Measurements from ENCODE around the gene GRID2. TPM values are rescaled to one million over a fixed set of nuclear protein-coding genes. Genes with fewer than 3 reads are reported as not detected.

Gene GRID2
- total RNA-seq, 4 donors from 2014 or later: not detected

- TF ChIP-seq CTCF (IDR thresholded peaks at IDR 0.05): no peak
- ATAC-seq (ENCODE audit: low FRiP score) (no peak), DNase-seq (ENCODE audit: low spot score) (no peak)
These were observed 918.0 kb downstream of the GRID2 start for GRCh38 chr4:93221771-93222170.

DNA sequence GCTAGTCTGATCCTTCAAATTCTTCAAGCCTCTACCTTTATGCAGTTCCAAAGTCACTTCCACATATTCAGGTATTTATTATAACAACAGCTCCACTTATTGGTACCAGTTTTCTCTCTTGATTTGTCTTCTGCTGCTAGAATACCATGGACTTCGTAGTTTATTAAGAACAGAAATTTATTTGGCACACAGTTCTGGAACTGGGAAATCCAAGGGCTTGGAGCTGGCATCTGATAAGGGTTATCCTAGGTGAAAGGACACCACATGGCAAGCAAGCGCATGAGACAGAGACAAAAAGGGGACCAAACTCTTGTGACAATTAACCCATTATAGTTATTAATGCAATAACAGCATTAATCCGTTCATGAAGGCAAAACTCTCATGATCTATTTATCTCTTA is 924.3 kb downstream of the GRID2 start:
- DNase-seq (ENCODE audit: low spot score) (no peak), ATAC-seq (ENCODE audit: low FRiP score) (no peak)
- no peak for TF ChIP-seq CTCF (IDR thresholded peaks at IDR 0.05)

- no peak for TF ChIP-seq CTCF (IDR thresholded peaks at IDR 0.05)
- ATAC-seq (ENCODE audit: low FRiP score) (no peak), DNase-seq (ENCODE audit: low spot score) (no peak)
These were observed 929.1 kb downstream of the GRID2 start for GRCh38 chr4:93232883-93233282.

DNA sequence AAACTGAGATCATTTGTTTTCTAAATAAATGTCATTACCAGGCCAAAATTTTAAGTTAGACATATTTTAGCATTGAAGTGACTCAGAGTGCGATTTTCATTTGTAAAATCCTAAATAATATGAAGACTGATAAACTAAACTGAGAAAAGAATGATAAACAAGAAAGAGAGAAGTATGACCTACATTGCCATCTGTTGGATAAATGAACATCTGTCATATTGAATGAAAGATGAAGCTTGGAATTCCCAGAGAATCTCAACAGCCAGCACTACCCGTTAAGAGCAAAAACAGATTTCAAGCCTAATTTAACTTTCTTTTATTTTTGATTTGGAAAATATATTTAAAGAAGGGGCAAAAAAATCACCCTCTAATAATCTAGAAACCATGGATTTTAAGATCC is 933.8 kb downstream of the GRID2 start:
- no peak for TF ChIP-seq CTCF (IDR thresholded peaks at IDR 0.05)
- no peak for DNase-seq (ENCODE audit: low spot score)
- ATAC-seq (ENCODE audit: low FRiP score): no peak

- DNase-seq (ENCODE audit: low spot score) (no peak), ATAC-seq (ENCODE audit: low FRiP score) (no peak)
- TF ChIP-seq CTCF (IDR thresholded peaks at IDR 0.05): no peak
These were observed 939.5 kb downstream of the GRID2 start for GRCh38 chr4:93243262-93243661.

DNA sequence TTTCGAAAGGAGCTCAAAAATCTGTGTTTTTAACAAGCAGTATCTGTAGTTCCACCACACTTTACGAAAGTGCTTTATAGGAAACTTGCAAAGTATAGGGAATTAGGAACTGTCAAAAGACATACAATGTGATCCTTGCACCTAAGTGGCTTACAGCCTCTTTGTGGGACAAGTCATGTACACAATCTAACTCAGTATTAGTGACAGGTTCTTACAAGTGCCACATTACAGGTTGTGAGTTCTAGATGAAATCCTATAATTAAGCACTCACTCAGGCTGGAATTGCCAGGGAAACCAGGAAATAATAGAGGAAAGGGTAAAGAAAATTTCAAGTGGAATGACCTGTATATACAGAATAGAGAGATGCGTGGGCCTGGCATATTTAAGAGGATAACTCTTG is 957.4 kb downstream of the GRID2 start:
- ATAC-seq (ENCODE audit: low FRiP score) (no peak), DNase-seq (ENCODE audit: low spot score) (no peak)
- no peak for TF ChIP-seq CTCF (IDR thresholded peaks at IDR 0.05)

DNA sequence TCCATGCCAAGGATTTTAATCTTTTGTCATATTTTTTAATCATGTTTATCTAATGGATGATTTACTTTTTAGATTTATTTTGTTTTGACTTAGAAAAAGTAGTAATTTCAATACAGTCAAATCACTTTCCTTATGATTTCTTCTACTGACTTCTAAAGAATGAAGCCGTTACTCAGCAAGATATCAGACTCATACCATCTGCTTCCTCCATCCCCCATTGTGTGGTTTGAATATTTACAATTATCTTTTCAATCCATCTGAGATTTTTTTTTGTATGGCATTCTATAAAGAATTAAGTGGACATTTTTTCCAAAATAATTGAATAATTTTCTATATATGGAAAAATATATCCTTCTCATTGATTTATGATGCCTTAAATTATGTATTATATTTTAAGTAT is 959.4 kb downstream of the GRID2 start:
- DNase-seq (ENCODE audit: low spot score) (no peak), ATAC-seq (ENCODE audit: low FRiP score) (no peak)
- no peak for TF ChIP-seq CTCF (IDR thresholded peaks at IDR 0.05)

All from omental fat pad (tissue), 4 donors.